ENCODE measurements around the gene VPS37D.
A peak's percentile ranks its signal among the peaks of the same experiment; 100 is the strongest.
"Not testable (repeated sequence)": the region's sequence is repeated elsewhere in the genome, so short reads cannot be mapped to it uniquely, and the experiment has no call there.

VPS37D gene

DNA sequence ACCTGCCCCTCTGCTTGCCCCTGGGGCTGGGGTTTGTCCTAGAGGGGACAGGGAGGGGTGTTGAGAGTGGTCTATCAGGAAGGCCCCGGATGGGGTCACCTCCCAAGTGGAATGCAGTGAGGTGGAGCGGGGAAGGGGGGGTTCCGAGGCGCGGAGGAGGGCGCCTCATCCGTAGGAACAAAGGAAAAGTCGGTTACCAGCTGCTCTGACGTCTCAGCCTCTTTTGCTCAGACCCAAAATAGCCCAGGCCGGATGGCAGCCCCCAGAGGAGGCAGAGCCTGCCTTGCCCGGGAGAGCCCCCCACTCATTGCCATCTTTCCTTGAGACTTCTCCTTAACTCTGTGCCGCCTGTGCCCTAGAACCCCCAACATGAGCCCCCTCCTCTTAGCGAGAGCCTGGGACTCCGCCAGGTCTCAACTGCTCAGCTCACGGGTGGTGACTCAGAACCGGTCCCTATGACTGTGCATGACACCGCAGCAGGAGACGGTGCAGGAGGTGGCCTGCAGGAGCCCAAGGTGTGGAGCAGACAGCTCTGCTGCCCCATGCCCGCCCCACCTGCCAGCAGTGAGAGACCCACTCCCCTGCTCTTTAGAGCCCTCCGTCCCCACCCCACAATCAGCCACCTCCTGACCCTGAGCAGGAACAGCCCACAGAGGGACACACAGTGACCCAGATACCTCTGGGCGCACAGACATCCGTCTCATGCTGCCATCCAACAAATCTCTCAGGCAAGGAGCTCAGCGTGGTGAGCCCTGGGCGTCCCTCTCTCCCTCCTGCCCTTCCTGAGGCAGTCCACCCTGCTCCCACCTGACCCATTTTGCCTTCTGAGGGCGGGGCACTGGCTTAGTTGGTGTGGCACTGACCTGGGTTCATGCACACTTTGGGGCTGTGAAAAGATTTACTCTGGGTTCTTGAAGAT is 38.8 kb downstream of the VPS37D start:
- DNase-seq: peak in 1 of 5 donors; percentile 27

GRCh38 chr7:73707045-73707631 is 39.5 kb downstream of the VPS37D start:
- peak in 1 of 5 donors; percentile 48 for DNase-seq

DNA sequence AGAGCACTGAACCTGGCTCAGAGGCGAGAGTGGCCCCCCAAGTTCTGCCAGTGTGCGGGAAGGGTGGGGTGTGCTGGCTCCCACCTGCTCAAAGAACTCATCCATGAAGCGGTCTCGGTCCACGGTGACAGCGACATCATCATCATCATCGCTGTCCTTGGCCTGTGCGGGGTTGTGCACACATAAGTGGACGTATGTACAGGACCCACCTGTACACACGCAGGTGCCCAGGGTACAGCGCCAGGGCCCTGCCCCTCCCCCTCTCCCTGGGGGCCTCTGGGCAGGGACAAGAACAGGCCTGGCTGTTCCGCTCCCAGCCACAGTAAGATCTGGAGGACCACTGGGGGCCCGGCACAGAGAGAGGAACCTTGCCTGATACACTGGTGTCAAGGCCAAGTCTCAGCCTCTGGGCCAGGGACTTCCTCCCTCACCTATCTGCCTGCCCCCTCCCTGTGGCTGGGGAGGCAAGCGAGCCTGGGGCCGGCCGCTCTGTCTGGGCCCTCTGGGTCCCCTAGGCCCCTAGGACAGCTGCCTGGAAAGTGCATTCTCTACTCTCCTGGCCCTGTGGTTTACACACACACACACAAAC is 41.4 kb downstream of the VPS37D start:
- no peak for DNase-seq

DNA sequence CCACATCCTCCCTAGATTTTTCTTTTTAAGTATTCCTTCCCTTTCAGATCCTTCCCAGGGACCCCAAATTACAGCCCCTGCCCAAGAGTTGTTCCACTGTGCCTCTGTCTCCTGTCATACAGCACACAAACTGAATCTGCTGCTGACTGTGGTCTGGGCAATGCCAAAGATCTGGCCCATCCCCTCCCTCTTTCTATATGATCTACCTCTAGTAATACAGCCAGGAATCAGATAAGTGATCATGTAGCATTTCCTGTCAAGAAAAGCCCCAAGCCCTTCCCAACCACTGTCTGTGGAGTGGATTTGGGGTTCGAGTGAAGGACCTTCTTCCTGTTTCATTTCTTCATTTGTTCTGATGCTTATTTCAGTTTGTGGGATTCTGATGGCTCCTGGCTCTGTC is 45.1 kb downstream of the VPS37D start:
- DNase-seq: no peak

DNA sequence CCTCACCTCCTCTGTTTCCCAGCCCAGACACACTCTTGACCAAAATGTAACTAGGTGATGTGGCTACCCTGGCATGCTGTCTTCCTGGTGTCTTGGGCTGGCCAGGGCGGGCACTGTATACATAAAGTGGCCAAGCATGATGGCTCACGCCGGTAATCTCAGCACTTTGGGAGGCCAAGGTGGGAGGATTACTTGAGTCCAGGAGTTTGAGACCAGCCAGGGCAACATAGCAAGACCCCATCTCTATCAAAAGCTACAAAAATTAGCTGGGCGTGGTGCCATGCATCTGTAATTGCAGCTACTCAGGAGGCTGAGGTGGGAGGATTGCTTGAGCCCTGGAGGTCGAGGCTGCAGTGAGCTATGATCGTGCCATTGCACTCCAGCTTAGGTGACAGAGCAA is 45.7 kb downstream of the VPS37D start:
- not testable (repeated sequence) for DNase-seq

- DNase-seq: peak in 1 of 5 donors; percentile 61
Observed at GRCh38 chr7:73715648-73716317, 48.2 kb downstream of the VPS37D start.

DNA sequence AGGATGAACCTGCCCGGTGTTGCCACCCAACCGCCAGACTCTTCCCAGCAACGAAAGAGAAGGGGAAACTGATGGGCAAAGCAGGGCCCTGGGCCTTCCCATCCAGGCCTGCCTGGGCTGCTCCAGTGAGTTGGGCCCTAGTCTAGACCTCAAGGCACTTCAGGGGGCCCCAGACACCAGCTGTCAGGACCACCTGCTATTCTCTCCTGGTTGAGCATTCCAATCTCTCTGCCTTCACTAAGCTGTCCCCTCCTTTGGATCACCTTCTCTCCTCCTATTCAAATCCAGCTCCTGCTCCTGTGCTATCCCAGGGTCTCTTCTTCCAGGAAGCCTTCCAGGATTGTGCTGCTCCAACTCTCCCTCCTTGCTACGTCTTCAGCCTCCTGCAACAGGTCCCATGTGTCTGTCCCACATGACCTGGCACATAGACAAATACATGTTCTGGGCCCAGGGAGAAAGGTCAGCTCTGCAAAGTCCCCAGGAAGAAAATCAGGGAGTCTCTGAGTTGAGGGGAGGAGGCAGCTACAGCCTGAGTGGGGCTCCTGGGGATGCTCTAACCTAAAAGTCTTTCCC is 48.8 kb downstream of the VPS37D start:
- no peak for DNase-seq

DNA sequence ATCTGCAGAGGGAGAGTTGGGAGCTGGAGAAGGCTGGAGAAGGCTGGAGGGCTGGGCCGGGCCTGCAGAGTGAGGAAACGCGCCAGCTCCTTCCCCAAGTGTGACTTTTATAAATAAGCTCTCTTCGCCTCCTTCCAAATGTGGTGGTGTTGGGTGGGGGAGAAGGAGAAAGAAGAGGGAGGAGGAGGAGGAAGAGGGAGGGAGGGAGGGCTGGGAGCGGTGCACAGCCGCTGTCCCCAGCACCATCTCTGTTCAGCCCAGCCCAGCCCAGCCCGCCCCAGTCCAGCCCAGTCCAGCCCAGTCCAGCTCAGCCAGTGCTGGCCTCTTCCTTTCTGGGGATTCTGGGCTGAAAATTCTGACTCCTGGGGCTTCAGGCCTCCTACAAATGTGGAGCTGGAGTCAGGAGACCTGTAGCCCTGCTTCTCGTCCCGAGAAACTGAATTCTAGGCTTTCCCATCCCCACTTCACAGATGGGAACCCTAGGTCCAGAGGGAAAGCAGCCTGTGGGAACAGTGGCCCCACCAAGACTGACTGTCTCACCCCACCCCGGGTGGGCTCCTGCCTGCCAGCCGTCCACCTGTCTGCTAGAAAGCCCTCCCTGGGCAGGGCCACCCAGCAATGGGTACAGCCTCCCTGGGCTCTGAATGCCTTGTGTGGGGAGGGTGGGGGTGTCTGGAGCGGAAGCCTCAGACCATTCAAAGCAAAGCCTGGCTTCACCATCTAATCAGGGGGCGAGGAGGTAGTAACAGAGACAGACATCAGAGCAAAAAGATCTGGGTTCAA is 49.6 kb downstream of the VPS37D start:
- DNase-seq: no peak

DNA sequence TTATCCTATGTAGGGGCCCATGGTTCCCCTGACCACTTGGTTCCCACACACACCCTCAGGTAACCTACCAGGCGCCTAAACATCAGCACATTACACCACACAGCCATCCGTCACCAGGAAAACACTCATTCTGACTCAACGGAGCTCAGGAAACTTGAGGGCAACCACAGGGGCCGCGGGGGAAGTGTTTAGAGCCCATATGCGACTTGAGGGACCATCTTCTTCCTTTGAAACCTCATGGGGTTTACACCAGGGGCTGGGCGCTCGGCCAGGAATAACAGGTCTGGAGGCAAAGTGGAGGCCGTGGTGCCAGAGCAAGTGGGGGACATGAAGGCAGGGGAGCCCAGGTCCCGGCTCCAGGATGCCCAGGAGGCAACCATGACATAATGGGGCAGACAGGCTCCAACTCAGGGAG is 50.4 kb downstream of the VPS37D start:
- DNase-seq: peak in 4 of 5 donors; percentile 54 to 75 (median 56)

GRCh38 chr7:73718438-73718881 is 50.8 kb downstream of the VPS37D start:
- no peak for DNase-seq

DNA sequence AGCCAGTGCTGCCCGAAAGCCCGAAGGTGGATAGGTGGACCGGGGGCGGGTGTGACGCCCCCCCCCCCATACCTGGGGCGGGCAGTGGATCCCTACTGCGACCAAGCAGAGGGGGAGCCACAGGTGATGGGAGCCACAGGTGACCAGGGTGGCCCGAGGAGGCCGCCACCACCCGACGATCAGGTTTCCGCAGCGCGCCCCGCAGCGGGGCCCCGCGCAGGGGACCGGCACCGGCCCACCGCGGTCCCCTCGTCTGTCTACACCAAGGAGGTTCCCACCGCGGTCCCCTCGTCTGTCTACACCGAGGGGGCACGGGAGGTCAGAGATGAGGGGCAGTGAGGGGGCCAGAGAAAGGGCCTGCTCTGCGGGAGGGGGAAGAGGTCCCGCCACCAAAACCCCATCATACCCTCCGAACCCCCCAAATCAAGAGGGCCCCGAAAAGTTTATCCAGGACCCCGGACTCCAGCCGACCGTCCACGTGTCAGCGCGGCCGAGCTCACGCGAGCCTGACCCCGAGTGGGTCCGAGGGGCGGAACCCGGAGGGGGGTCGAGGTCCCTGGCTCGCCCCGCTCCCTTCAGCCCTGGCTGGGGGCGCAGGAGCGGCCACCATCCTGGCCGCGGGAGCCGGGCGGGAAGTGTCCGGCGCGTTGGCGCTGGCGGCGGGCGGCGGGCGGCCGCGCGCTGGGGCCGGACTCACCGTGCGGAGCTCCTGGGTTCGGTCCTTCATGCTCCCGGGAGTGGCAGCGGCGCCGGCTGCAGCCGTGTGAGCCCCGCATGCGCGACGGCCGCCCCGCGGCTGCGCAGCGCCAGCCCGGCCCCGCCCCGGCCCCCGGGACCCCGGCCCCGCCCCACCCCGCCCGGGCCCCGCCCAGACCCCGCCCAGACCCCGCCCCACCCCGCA is 51.5 kb downstream of the VPS37D start, which contains the start of gene STX1A:
Gene STX1A, minus strand, starts transcription at position 765 of the 901 bp plus-strand sequence. Its CDS starts 38 bp downstream, at position 727.
- peak; percentile 51 to 76 (median 60) for DNase-seq

GRCh38 chr7:73719806-73720169 is 52.2 kb downstream of the VPS37D start:
- no peak for DNase-seq

DNA sequence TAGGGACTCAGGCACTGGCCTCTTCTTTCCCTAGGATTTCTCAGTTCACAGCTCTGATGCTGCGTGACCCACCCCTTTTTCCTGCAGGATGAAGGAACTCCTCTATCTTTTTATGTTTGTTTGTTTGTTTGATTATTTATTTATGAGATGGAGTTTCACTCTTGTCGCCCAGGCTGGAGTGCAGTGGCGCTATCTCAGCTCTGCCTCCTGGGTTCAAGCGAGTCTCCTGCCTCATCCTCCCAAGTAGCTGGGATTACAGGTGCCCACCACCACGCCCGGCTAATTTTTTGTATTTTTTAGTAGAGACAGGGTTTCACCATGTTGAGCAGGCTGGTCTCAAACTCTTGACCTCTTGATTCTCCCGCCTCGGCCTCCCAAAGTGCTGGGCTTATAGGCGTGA is 52.8 kb downstream of the VPS37D start:
- DNase-seq: not testable (repeated sequence)

DNA sequence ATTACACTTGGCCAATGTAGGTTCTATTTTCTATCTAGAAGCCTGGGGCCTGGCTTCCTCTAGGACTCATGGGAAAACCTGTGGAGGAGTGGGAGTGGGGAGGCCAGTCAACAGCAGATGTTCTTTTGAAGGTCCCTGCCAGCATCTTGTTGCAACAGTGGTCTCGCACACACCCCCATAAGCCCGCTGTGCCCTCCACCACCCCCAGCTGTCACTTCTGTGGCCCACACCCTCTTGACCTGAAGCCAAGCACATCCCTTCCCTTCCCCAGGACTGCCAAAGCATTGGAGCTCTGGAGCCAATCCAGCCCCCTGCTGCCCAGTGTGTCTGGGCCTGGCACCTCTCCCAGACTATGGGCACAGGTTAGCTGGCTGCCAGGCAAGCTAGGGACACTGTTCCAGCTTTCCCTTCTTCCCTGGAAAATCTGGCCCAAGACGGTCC is 53.8 kb downstream of the VPS37D start:
- no peak for DNase-seq

Measured in T-helper 1 cell (primary cell).